ENCODE data around the gene PCDHGA2. TPM values are rescaled to one million over a fixed set of nuclear protein-coding genes. Genes with fewer than 3 reads are reported as not detected.
"Not testable (repeated sequence)": the region's sequence is repeated elsewhere in the genome, so short reads cannot be mapped to it uniquely, and the experiment has no call there.

PCDHGA2 gene
- total and polyA plus RNA-seq, 2 experiments from 2014 or later: 0.45 to 1.0 TPM

DNA sequence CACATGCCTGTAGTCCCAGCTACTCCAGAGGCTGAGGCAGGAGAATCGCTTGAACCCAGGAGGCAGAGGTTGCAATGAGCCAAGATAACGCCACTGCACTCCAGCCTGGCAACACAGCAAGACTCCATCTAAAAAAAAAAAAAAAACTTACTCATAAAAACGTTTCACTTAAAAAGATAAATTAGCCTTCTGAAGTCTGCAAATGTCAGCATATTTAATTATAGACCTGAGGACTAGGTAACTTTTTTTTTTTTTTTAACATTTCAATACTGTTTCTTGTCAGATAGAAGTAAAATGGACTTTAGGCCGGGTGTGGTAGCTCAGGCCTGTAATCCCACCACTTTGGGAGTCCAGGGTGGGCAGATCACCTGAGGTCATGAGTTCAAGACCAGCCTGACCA lies 21.6 kb upstream of the PCDHGA2 start:
- not testable (repeated sequence) for H3K4me2 ChIP-seq; H3K4me3 ChIP-seq; H3K27me3 ChIP-seq (ENCODE audit: insufficient read depth); H3K27ac ChIP-seq (ENCODE audit: low read depth); H3K4me3 Mint-ChIP-seq; ATAC-seq; H3K9me2 ChIP-seq (ENCODE audit: insufficient read depth); H2AFZ ChIP-seq; H3K27ac Mint-ChIP-seq; DNase-seq (ENCODE audit: low spot score); H3F3A ChIP-seq (replicated peaks; ENCODE audit: low read depth)
- Mint-ChIP-seq H3K4me1 (peaks cover 10% of the 10 kb centered on the region), H3K27me3 (ENCODE audit: insufficient read depth, low read depth, poor library complexity) (peaks cover 15% of the 10 kb centered on the region), H3K36me3 (ENCODE audit: low read depth) (peaks cover 63% of the 10 kb centered on the region), H3K9me3 (peaks cover 53% of the 10 kb centered on the region)
- Histone ChIP-seq H4K20me1 (replicated peaks; ENCODE audit: insufficient read depth) (peaks cover 24% of the 10 kb centered on the region), H3K79me2 (replicated peaks; ENCODE audit: insufficient read depth) (peaks cover 47% of the 10 kb centered on the region), H3K36me3 (ENCODE audit: insufficient read depth) (peaks cover 13% of the 10 kb centered on the region), H3K4me1 (ENCODE audit: insufficient read depth) (peaks cover 14% of the 10 kb centered on the region; the same call in 1 of the 2 replicates)

DNA sequence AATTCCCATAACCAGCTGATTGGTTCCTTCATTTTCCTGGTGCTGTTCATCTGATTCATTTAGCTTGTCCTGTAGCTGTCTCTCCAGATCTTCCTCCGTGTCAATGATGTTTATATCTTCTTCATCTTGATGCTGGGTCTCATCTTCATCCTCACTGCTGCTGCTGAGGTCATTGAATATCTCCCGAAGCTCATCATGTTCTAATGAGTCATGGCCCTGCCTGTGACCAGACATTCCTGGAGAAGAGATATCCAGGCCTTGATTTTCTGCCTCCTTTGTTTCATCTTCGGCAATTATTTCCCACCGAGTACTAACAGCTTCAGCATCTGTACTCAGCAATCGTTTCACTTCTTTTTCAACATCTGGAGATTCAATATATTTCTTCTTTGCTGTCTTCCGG lies 19.4 kb upstream of the PCDHGA2 start:
- Histone ChIP-seq H3K27ac (ENCODE audit: low read depth) (no peak overlapping the region), H3K4me1 (ENCODE audit: insufficient read depth) (peaks cover 14% of the 10 kb centered on the region; the same call in 1 of the 2 replicates), H3K79me2 (replicated peaks; ENCODE audit: insufficient read depth) (peaks cover 44% of the 10 kb centered on the region), H3K4me2 (peak overlapping the region; percentile 80), H3K27me3 (ENCODE audit: insufficient read depth) (no peaks in the 10 kb centered on the region), H3K9me2 (ENCODE audit: insufficient read depth) (no peaks in the 10 kb centered on the region), H4K20me1 (replicated peaks; ENCODE audit: insufficient read depth) (peaks cover 24% of the 10 kb centered on the region), H2AFZ (no peak overlapping the region), H3K36me3 (ENCODE audit: insufficient read depth) (peaks cover 13% of the 10 kb centered on the region), H3F3A (replicated peaks; ENCODE audit: low read depth) (no peaks in the 10 kb centered on the region), H3K4me3 (peak overlapping the region; percentile 67)
- H3K27me3 Mint-ChIP-seq (ENCODE audit: insufficient read depth, low read depth, poor library complexity): peaks cover 15% of the 10 kb centered on the region
- no peak overlapping the region for H3K27ac Mint-ChIP-seq
- H3K4me3 Mint-ChIP-seq: peak overlapping the region; percentile 95
- H3K4me1 Mint-ChIP-seq: peaks cover 10% of the 10 kb centered on the region
- ATAC-seq: no peak
- no peak for DNase-seq (ENCODE audit: low spot score)
- H3K36me3 Mint-ChIP-seq (ENCODE audit: low read depth): peaks cover 57% of the 10 kb centered on the region
- peaks cover 53% of the 10 kb centered on the region for H3K9me3 Mint-ChIP-seq
- TF ChIP-seq JUNB (IDR thresholded peaks at IDR 0.05; ENCODE audit: unreplicated experiment) (no peak), REST (IDR thresholded peaks at IDR 0.05; ENCODE audit: unreplicated experiment) (no peak), NANOG (IDR thresholded peaks at IDR 0.05; ENCODE audit: borderline replicate concordance) (no peak), POLR2AphosphoS5 (IDR thresholded peaks at IDR 0.05; ENCODE audit: low read depth) (no peak), STAT1 (IDR thresholded peaks at IDR 0.05; ENCODE audit: unreplicated experiment) (no peak), ETS1 (IDR thresholded peaks at IDR 0.05) (no peak), CREB1 (CRISPR knock-in tag; IDR thresholded peaks at IDR 0.05; ENCODE audit: low read depth) (no peak), ZNF462 (CRISPR knock-in tag; IDR thresholded peaks at IDR 0.05) (no peak), EZH2phosphoT487 (IDR thresholded peaks at IDR 0.05; ENCODE audit: unreplicated experiment) (no peak)
- TF ChIP-seq, protein P1, sequence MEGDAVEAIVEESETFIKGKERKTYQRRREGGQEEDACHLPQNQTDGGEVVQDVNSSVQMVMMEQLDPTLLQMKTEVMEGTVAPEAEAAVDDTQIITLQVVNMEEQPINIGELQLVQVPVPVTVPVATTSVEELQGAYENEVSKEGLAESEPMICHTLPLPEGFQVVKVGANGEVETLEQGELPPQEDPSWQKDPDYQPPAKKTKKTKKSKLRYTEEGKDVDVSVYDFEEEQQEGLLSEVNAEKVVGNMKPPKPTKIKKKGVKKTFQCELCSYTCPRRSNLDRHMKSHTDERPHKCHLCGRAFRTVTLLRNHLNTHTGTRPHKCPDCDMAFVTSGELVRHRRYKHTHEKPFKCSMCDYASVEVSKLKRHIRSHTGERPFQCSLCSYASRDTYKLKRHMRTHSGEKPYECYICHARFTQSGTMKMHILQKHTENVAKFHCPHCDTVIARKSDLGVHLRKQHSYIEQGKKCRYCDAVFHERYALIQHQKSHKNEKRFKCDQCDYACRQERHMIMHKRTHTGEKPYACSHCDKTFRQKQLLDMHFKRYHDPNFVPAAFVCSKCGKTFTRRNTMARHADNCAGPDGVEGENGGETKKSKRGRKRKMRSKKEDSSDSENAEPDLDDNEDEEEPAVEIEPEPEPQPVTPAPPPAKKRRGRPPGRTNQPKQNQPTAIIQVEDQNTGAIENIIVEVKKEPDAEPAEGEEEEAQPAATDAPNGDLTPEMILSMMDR (conservative IDR thresholded peaks at IDR 0.05; ENCODE audit: low read depth in 2 of 2): no peak

Data from GM23338 (cell line).